Right forelimb (tissue), 1 donor: ENCODE data around the gene BAZ1A.
"Not testable (repeated sequence)": the region's sequence is repeated elsewhere in the genome, so short reads cannot be mapped to it uniquely, and the experiment has no call there.

Experiments used
- DNase-seq: peaks from one replicate; pipeline ENCODE4 v3.0.0-alpha.2; 2018

The BAZ1A gene

GRCh38 chr14:34782031-34782430, 93.1 kb downstream of the BAZ1A start:
- no peak for DNase-seq

- no peak for DNase-seq
These were observed 93.9 kb downstream of the BAZ1A start for GRCh38 chr14:34781242-34781641.

DNA sequence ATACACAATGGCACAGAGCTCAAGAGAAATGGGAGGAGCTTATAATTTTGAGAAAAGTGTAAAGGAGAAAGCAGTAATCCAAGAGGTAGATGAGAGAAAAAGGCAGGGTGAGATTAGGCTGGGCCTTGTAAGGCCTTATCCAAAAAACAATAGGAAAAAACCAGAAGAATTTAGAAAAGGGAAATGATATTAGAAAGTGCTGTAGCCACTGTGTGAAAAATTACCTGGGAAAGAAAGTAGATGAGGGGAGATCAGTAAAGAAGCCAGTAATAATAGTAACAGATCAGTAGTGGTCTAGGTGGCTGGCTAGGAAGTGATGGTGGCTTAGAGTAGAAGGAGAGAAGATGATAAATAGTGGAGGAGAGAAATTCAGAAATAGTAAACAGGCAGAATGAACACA, 94.5 kb downstream of the BAZ1A start:
- DNase-seq = no peak

GRCh38 chr14:34778744-34779143, 96.4 kb downstream of the BAZ1A start:
- DNase-seq = no peak

DNA sequence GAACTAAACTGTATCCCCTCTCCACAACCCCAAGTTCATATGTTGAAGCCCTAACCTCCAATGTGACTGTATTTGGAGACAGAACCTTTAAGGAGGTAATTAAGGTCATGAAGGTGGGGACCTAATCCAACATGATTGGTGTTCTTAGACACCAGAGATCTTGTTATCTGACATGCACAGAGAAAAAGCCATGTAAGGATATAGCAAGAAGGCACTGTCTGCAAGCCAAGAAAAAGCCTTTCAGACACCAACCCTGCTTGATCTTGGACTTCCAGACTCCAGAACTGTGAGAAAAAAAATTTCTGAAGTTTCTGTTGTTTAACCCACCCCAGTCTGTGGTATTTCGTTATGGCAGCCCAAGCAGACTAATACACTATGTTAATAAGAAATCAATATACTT, 98.5 kb downstream of the BAZ1A start:
- DNase-seq = no peak

GRCh38 chr14:34775922-34776321, 99.2 kb downstream of the BAZ1A start:
- no peak for DNase-seq

DNA sequence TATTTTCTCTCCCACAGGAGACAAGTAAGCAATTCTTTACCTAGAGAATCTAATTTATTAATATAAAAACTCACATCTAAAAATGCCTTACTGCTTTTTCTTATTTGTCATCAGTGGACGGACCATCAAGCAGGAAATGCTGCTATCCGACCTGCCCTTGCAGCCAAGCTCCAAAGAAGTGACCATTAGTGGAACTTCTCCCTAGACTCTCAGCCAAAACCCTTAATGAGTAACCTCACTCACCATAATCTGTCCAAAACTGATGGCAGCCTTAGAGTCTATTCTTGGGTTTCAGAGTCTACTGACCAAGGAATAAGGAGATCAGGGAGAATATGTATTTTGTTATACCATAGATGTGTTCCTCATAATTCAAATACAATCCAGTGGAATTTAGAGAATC, 99.8 kb downstream of the BAZ1A start:
- no peak for DNase-seq

- no peak for DNase-seq
These were observed 104.3 kb downstream of the BAZ1A start for GRCh38 chr14:34770901-34771300.

DNA sequence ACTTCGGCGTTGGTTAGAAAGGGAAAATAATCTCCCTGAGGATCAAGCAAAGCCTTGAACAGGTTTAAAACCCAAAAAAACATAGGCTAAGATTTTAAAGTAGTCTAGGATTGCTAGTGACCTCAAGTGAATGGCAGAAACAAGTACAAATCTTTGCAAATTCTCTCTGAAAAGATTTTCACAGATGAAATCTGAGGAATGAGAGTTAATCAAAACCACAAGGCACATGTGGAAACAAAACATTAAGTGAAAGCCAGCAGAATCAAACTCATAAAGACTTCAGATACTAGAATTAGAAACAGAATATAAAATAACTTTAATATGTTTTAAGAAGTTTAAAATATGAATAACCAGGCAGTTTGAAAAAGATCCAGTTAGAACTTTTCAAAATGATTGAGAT, 108.6 kb downstream of the BAZ1A start:
- no peak for DNase-seq

DNA sequence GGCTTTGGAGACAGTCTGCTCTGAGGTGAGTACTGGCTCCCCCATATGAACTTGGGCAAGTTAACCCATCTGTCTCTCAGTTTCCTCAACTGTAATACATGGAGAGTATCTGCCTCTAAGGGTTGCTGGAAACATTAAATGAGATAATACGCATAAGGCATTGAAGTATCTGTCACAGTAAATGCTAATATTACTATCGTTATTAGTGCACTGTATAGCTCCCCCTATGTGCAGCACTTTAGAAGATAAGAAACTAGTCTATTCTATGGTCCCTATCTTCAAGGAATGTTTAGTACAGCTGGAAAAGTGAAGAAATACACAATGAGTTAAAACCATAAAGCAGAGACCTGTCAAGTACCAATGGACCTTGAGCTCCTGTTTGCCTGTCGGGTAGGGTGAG, 109.1 kb downstream of the BAZ1A start:
- no peak for DNase-seq

DNA sequence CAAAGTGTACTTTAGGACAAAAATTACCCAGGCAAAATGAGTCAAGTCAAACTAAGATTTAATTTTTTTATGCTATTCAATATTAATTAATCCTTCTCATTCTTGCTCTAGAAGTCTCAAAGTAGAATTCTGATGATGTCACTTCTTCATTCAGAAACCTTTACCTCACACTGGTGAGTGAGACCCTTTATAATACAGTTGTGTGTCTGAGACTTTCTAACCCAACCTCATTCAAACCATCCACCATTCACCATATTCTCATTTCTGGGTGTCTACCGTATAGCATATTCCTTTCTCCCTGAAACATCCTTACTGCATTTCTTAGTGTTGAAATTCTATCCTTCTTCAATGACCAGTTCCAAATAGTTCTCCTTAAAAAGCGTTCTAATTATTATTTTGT, 119.9 kb downstream of the BAZ1A start:
- DNase-seq = no peak

- no peak for DNase-seq
These were observed 120.5 kb downstream of the BAZ1A start for GRCh38 chr14:34754687-34755086.

DNA sequence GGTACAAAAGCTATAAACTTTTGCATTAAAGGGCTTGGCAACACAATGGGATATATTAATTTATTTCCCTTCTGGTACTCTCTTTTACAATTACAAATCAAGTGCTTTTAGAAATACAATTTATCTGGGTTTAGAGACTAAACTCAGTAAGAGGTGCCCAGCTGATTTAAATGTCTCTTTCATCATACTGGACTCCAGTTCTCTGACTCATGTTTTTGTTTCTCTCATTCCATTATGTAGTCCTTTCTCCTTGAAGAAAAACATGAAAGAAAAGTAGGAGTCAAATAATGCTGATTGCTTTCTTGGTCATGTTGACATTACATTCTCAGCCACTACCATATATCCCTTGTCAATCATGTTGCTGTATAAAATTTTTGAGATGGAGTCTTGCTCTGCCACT, 124.5 kb downstream of the BAZ1A start:
- DNase-seq = no peak

GRCh38 chr14:34750233-34750632, 124.9 kb downstream of the BAZ1A start:
- DNase-seq = no peak

- DNase-seq = no peak
These were observed 125.8 kb downstream of the BAZ1A start for GRCh38 chr14:34749408-34749807.

DNA sequence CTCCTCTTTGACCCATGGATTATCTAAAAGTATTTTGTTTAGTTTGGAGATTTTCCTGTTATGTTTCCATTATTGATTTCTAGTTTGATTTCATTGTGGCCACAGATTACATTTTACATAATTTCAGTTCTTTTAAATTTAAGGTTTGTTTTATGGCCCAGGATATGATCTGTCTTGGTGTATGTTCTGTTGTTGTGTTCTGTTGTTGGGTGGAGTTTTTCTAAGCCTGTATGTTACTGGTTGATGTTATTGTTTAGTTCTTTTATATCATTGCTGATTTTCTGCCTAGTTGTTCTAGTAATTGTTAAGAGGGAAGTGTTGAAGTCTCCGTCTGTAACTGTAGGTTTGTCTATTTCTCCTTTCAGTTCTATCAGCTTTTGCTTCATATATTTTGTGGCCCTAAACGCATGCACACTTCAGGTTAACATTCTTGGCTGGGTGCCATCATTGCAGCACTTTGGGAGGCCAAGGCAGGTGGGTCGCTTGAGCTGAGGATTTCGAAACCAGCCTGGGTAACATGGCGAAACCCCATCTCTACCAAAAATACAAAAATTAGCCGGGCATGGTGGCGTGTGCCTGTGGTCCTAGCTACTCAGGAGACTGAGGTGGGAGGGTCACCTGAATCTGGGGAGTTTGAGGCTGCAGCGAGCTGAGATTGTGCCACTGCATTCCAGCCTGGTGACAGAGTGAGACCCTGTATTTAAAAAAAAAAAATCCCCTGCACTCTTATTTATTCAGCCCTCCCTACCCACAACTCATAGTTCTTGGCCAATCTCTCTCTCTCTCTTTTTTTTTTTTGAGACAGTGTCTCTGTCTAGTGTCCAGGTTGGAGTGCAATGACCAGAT, 132.7 kb downstream of the BAZ1A start:
- DNase-seq = no peak

GRCh38 chr14:34741840-34742239, 133.3 kb downstream of the BAZ1A start:
- no peak for DNase-seq

GRCh38 chr14:34740139-34740538, 135.0 kb downstream of the BAZ1A start:
- DNase-seq = not testable (repeated sequence)

- not testable (repeated sequence) for DNase-seq
These were observed 138.1 kb downstream of the BAZ1A start for GRCh38 chr14:34737079-34737478.

DNA sequence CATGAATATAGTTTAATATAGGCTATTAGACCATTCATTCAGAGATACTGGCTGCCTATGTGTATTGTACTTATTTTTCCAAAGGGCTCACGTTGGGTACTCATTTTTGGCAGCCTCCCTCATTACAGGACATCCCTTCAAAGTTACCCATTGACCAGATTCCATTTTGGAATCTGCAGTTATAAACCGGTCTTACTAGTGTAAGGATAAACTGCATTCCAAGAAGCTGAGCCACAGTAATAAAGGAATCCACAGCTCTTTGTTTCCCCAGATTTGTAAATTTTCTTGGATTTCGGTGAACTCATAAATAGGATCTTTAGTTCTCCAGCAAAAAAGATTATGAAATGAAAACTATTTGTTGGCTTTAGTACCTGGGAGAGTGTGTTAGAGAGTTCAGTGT, 141.9 kb downstream of the BAZ1A start:
- DNase-seq = no peak

DNA sequence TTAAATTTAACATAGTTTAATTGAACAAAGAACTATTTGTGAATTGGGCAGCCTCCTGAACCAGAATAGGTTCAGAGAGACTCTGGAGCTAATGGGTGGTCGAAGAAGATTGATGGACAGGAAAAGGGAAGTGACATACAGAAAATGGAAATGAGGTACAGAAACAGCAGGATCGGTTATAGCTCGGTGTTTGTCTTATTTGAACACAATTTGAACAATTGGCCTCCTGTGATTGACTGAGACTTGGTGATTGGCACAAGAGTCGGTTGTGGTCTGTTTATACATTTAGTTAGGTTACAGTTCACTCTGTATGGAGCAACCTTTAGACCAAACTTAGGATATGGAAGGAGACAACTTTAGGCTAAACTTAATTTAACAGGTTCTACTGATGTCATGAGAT, 142.4 kb downstream of the BAZ1A start:
- no peak for DNase-seq

- no peak for DNase-seq
These were observed 151.3 kb downstream of the BAZ1A start for GRCh38 chr14:34723867-34724266.

GRCh38 chr14:34722723-34723545, 152.2 kb downstream of the BAZ1A start:
- peak; percentile 62 for DNase-seq

GRCh38 chr14:34721129-34721528, 154.0 kb downstream of the BAZ1A start:
- DNase-seq = no peak
